ENCODE measurements around the gene GJB5. TPM values are rescaled to one million over a fixed set of nuclear protein-coding genes. Genes with fewer than 3 reads are reported as not detected.

The GJB5 gene
- total and polyA plus RNA-seq, 2 of the 8 experiments (the other 6 are each of a cell fraction or from before 2014, with no cell fraction given): 0.86 to 3.1 TPM

DNA sequence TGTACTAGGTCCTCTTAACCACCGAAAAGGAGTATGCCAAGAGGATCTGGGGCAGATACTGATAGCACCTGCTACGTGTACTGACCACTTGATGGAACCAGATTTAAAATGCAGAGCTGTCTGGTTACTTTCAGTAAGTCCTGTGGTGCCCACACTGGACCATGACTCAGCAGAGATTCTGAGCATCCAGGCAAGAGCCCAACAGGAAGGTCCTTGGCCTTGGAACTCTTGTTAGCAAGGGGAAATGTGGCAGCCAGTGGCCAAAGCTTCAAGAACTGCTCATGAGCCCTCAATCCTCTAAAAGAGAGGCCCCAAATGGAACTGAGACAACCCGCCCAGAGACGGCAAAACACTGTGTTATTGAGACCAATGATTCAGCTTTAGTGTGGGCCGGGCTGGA, 4.2 kb upstream of the GJB5 start (continued):
- TF ChIP-seq CBX5 (IDR thresholded peaks at IDR 0.05; ENCODE audit: low read depth, low read length): no peak
- TF ChIP-seq, protein P1, sequence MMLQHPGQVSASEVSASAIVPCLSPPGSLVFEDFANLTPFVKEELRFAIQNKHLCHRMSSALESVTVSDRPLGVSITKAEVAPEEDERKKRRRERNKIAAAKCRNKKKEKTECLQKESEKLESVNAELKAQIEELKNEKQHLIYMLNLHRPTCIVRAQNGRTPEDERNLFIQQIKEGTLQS (IDR thresholded peaks at IDR 0.05; ENCODE audit: insufficient read depth, low read depth, low read length): no peak
- no peak for TF ChIP-seq POLR2AphosphoS5 (IDR thresholded peaks at IDR 0.05; ENCODE audit: low read depth, low read length)
- TF ChIP-seq EP300 (IDR thresholded peaks at IDR 0.05; ENCODE audit: borderline replicate concordance in 1 of 2, low read depth in 2 of 2, low read length in 2 of 2): no peak
- no peak for TF ChIP-seq SIX5 (IDR thresholded peaks at IDR 0.05; ENCODE audit: low read depth, low read length)
- no peak for TF ChIP-seq TCF12 (IDR thresholded peaks at IDR 0.05; ENCODE audit: low read depth, low read length)

All from H1 (cell line).